ENCODE results near the gene KRT20. TPM values are rescaled to one million over a fixed set of nuclear protein-coding genes. Genes with fewer than 3 reads are reported as not detected.
"Not testable (repeated sequence)": the region's sequence is repeated elsewhere in the genome, so short reads cannot be mapped to it uniquely, and the experiment has no call there.

Gene KRT20
- total RNA-seq, 2 donors from 2014 or later = not detected

DNA sequence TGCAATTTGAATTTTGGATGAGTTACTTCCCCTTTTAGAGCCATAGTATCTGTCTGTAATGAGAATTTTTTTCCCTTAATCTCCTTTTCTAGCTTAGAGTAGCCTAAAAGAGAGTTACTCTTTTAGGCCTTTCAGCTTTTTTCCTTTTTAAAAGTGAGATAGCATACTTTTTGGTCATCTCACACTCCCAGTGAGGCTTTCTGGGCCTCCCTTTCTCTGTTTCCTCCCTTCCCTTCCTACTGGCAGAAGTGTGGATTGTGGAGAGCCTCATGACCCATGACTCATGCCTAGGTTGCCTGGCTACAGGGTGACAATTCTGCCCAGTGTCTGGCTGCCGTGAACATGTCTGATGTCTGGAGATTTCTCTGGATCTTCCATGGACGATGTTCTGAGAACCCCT is 37.2 kb upstream of the KRT20 start:
- 54% methylated on average over 2 of the region's 2 CpGs for WGBS
- H3K4me1 ChIP-seq (replicated peaks) = no peaks in the 10 kb centered on the region
- H3K9me3 ChIP-seq = no peaks in the 10 kb centered on the region
- H3K27ac ChIP-seq = no peak overlapping the region
- intact Hi-C loops (cut with DNase I) = no loop called here
- H3K36me3 ChIP-seq = no peaks in the 10 kb centered on the region
- H3K4me3 ChIP-seq = no peak overlapping the region
- DNase-seq (ENCODE audit: low spot score) = no peak
- H3K27me3 ChIP-seq (replicated peaks; ENCODE audit: insufficient read depth) = no peaks in the 10 kb centered on the region
- peak; percentile 31 for TF ChIP-seq POLR2AphosphoS5 (IDR thresholded peaks at IDR 0.05)
- no peak for TF ChIP-seq POLR2A (IDR thresholded peaks at IDR 0.05)
- TF ChIP-seq, protein P1, sequence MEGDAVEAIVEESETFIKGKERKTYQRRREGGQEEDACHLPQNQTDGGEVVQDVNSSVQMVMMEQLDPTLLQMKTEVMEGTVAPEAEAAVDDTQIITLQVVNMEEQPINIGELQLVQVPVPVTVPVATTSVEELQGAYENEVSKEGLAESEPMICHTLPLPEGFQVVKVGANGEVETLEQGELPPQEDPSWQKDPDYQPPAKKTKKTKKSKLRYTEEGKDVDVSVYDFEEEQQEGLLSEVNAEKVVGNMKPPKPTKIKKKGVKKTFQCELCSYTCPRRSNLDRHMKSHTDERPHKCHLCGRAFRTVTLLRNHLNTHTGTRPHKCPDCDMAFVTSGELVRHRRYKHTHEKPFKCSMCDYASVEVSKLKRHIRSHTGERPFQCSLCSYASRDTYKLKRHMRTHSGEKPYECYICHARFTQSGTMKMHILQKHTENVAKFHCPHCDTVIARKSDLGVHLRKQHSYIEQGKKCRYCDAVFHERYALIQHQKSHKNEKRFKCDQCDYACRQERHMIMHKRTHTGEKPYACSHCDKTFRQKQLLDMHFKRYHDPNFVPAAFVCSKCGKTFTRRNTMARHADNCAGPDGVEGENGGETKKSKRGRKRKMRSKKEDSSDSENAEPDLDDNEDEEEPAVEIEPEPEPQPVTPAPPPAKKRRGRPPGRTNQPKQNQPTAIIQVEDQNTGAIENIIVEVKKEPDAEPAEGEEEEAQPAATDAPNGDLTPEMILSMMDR (IDR thresholded peaks at IDR 0.05) = no peak

DNA sequence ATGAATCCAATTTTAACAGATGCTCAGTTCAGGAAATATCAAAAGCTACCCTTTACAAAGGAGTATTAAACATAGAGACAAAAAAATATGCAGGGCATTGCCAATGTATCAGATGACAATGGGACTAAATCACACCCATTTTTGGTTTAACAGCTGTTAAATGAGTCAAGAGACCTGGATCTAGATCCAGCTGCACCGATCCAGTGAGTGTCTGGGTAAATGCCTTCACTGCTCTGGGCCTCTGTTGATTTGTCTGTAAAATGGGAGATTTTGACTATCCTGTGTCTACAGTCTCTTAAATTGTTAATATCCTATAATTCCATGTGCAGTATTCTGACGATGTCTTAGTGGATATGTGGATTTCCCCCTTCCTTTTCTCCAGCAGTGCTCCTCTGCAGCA is 36.0 kb upstream of the KRT20 start:
- Histone ChIP-seq H3K4me1 (replicated peaks) (no peaks in the 10 kb centered on the region), H3K36me3 (no peaks in the 10 kb centered on the region), H3K27ac (no peak overlapping the region), H3K27me3 (replicated peaks; ENCODE audit: insufficient read depth) (no peaks in the 10 kb centered on the region), H3K9me3 (no peaks in the 10 kb centered on the region), H3K4me3 (no peak overlapping the region)
- intact Hi-C loops (cut with DNase I) = no loop called here
- no peak for DNase-seq (ENCODE audit: low spot score)
- whole genome bisulfite sequencing = 87% methylated on average over 2 of the region's 2 CpGs
- TF ChIP-seq, protein P1 (IDR thresholded peaks at IDR 0.05) = no peak
- TF ChIP-seq POLR2A (IDR thresholded peaks at IDR 0.05) = no peak
- TF ChIP-seq POLR2AphosphoS5 (IDR thresholded peaks at IDR 0.05) = no peak

DNA sequence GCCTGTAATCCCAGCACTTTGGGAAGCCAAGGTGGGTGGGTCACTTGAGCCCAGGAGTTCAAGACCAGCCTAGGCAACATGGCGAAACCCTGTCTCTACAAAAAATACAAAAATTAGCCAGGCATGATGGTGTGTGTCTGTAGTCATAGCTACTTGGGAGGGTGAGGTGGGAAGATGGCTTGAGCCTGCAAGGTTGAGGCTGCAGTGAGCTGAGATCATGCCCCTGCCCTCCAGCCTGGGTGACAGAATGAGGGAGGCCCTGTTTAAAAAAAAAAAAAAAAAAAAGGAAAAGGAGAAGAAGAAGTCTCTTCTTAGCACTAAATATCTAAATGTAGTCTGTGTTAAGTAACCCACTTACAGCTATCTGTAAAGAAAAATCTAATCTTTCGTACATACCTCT is 32.1 kb upstream of the KRT20 start:
- intact Hi-C loops (cut with DNase I); DNase-seq (ENCODE audit: low spot score); H3K36me3 ChIP-seq; H3K27ac ChIP-seq; H3K4me3 ChIP-seq; H3K27me3 ChIP-seq (replicated peaks; ENCODE audit: insufficient read depth); H3K9me3 ChIP-seq; H3K4me1 ChIP-seq (replicated peaks): not testable (repeated sequence)
- 96% methylated on average over 2 of the region's 2 CpGs for WGBS

DNA sequence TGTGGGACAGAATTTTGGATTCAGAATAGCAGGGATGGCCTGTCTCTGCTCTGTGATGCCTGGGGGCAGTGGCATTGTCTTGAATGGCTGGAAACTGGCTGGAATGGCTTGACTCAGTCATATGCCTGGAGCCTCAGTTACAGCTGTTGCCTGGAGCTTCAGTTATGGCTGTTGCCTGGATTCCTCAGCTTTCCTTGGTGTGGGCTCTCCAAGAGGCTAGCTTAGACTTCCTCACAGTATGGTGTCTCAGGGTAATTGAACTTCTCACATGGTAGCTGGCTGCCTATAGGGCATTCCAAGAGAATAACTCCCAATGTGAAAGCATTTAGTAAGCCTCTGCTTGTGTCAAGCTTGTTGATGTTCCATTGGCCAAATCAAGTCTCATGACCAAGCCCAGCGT is 31.3 kb upstream of the KRT20 start:
- H3K36me3 ChIP-seq = no peaks in the 10 kb centered on the region
- TF ChIP-seq, protein P1 (IDR thresholded peaks at IDR 0.05) = no peak
- TF ChIP-seq POLR2A (IDR thresholded peaks at IDR 0.05) (no peak), POLR2AphosphoS5 (IDR thresholded peaks at IDR 0.05) (no peak)
- DNase-seq (ENCODE audit: low spot score) = no peak
- no peaks in the 10 kb centered on the region for H3K4me1 ChIP-seq (replicated peaks)
- intact Hi-C loops (cut with DNase I) = no loop called here
- no peak overlapping the region for H3K27ac ChIP-seq
- no peaks in the 10 kb centered on the region for H3K27me3 ChIP-seq (replicated peaks; ENCODE audit: insufficient read depth)
- H3K9me3 ChIP-seq = no peaks in the 10 kb centered on the region
- no peak overlapping the region for H3K4me3 ChIP-seq
- 58% methylated on average over 1 of the region's 1 CpG for WGBS

DNA sequence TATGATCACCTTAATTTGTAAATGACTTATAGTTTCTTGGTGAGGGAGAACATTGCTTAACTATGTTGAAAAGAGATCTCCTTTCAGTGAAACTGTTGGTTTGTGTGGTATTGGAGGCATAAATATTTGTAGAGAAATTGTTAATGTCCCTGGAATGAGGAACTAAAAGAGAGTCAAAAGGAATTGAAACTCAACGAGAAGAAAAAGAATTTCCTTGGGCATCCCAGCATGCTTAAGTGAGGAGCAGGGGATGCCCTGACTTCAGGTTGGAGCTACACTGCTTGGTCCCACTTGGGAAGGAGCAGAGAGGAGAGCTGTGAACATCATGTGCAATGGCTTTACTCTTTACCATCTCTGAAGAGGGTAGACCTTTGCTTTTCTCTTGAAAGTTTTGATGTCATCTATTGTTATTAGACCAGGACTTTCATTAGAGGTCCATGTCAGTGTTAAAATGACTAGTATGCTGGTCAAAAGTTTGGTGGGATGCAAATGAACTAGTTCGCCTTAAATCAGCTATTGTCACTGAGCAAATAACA is 30.7 kb upstream of the KRT20 start:
- H3K36me3 ChIP-seq = no peaks in the 10 kb centered on the region
- 55% methylated on average over 2 of the region's 2 CpGs for WGBS
- no peaks in the 10 kb centered on the region for H3K9me3 ChIP-seq
- H3K27ac ChIP-seq = no peak overlapping the region
- TF ChIP-seq, protein P1 (IDR thresholded peaks at IDR 0.05) = no peak
- no peak for TF ChIP-seq POLR2A (IDR thresholded peaks at IDR 0.05)
- no peak for TF ChIP-seq POLR2AphosphoS5 (IDR thresholded peaks at IDR 0.05)
- DNase-seq (ENCODE audit: low spot score) = no peak
- intact Hi-C loops (cut with DNase I) = no loop called here
- H3K27me3 ChIP-seq (replicated peaks; ENCODE audit: insufficient read depth) = no peaks in the 10 kb centered on the region
- H3K4me1 ChIP-seq (replicated peaks) = no peaks in the 10 kb centered on the region
- no peak overlapping the region for H3K4me3 ChIP-seq

All from prostate gland (tissue), 2 donors.